ENCODE results near the gene RAB27B.
"Not testable (repeated sequence)": the region's sequence is repeated elsewhere in the genome, so short reads cannot be mapped to it uniquely, and the experiment has no call there.

Gene RAB27B

DNA sequence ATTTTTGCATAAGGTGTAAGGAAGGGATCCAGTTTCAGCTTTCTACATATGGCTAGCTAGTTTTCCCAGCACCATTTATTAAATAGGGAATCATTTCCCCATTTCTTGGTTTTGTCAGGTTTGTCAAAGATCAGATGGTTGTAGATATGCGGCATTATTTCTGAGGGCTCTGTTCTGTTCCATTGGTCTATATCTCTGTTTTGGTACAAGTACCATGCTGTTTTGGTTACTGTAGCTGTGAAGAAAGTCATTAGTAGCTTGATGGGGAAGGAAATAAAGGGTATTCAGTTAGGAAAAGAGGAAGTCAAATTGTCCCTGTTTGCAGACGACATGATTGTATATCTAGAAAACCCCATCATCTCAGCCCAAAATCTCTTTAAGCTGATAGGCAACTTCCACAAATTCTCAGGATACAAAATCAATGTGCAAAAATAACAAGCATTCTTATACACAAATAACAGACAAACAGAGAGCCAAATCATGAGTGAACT lies 7.4 kb upstream of the RAB27B start:
- DNase-seq = not testable (repeated sequence)

DNA sequence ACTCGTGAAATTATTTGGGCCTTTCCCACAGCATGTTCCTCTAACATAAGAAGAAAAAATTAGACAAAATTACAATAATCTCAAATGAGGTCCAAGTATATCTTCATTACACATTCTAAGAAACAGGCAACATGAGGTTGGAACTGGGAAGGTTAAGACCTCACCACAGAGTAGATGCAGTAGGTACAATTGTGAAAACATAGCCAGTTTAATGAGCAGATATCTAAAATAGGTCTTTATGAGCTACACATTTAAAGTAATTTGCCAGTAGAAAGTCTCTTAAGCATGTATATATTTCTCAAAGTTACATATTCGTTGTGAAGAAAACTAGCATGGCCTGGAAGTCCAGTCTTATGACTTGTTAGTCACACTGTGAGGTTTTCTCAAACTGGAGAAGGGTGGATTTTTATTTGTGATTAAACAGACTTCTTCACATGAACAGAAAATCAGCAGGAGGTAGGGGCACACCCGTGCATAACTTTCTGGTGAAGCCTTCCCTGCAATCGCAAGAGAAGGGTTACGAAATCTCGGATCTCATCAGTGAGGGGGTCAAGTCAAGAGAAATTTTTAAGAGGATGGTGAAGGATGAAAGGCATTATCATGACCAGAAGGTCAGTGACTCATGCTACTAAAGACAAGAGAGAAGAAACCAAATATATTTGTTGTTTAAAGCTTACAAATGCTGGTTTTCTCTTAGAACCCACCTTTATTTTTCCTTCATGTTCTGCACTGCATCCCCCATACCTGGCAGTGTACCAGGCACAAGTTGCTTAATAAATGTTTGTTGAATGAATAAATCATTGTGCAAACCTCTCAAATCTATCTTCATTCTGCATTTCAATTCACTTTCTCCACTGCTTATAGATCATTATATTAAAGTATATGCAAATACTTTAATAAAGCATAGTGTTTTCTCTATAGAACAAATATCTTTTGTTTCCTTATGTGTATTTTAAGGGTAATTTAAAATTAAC lies 5.1 kb upstream of the RAB27B start:
- DNase-seq = no peak

DNA sequence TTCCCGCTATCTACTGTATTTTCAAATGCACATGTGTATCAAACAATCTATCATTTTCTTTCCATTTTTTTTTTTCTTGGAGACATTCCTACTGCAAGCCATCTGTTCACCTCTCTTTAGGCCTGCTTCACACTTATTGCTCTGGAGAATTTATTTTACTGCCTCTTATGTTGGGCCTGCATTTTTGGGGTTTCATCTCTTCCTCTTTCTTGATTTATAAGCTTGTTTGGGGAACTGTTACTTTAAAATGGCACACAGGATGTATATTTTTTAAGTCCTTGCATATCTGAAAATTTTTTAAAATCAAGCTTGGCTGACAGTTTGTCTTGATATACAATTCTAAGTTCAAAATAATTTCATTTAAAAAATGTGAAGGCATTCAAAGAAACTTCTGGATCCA lies 3.5 kb upstream of the RAB27B start:
- DNase-seq = no peak

DNA sequence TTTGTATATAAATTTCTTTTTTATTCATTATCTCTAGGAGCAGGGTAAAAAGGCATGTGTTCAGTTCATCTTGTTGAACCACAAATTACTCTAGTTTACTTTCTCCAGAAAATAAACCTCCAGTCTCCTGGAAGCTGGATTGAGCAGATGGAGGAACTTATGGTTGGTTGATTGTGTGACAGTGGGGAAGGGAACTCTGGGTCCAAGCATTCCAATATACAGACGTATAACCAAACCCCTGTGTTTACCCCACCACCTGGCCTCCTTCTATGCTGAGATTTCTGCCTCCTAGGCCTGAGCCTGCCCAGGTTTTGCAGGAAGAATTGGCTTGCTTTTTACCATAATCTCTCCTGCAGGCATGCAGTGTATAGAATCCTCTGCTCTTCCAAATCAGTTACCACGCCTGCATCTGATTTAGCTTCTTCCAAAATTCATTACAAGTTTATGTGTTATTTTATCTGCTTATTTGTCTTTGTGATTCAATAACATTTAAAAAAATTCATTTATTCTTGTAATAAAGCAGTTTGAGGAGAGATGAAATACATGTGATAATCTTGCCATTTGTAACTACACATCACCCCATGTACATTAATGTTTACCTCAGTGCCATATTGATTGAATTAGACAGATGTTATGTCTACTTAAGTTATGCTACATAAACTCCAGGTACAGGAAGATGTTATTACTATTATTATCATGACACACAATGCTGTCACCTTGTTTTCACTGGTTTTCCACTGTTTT lies 2.5 kb upstream of the RAB27B start:
- no peak for DNase-seq

DNA sequence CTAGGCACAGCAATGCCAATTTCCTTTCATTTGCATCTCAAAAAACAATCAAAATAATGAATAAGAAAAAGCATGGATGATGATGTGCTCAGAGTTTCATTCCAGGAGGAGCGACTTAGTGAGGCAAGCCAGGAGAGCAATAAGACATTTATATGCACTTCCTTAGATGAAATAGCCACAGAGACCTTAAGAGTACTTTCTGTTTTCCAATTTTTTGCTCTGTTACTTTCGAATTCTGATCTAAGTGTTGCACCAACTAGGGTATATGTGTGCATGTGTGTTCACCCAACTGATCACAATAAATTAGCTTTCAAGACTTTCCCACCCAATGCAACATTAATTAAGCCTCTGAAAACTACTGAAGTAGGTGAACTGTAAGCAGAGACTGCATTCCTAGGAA lies 709 bp downstream of the RAB27B start:
- no peak for DNase-seq

DNA sequence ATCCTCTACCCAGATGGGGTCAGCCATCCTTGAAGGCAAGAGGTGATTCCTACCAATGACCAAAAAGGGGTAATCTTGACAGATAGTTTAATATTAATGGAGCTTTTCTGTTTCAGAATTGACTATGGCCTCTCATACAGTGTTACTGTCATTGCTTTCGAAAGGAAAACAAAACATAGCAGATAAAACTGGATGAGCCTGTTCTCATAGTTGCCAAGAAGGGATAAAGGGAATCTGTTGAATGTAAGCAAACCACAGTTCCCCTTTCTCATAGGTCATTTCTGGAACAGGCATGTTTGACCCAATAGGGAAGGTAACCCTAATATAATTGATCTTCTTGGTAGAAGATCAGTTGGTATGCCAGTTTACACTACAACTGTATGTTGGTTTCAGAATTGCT lies 1.6 kb downstream of the RAB27B start:
- no peak for DNase-seq

DNA sequence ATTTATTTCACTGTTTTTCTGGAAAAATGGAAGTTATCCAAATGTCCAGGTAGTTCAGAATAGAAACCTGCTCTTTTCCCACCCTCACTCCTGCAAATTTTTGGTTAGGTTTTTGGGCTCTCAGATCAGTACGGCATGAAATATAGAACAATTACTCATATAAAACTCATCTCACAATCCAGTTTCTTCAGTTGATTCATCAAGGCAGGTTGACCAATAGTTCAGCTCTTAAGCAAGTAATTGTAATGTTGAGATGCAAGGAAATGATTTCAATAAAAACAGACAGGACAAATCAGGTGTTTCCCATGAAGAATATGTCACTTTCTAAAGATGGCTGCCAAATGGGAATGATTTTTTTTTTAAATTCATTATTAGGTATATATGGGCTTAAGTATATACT lies 2.0 kb downstream of the RAB27B start:
- DNase-seq = no peak

DNA sequence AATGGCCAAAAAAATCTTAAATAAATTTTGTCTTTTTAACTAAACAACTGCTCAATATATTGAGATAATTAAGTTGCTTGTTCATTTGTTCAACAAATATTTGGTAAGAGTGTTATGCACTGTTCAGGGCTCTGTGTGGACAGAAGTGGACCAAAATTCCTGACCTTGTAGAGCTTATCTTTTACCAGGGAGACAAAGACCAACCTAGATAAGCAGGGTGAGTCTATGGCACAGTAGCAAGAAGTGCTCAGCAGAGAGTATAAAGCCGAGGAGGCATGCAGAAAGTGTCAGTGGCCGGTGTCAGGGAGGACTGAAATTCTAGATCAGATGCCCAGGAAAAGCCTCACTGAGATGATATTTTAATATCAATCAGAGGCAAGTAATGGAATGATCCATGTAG lies 2.6 kb downstream of the RAB27B start:
- DNase-seq = no peak

DNA sequence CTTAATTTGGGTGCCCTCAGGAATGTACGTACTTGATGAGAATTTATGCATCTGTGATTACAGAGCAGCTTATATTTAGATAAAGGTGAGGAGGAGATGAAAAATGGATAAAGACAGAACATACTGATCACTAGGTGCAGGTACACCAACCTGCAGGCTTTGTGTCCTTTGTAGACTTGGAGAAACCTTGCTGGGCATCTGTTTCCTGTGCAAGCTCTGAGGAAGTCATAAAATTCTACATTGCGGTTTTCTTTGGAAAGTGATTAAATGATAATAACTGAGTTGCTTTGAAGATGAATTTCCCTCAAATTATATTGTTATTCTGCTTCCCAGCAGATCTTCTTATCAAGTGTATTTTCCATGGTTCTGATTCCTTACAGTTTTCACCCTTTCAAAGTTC lies 7.7 kb downstream of the RAB27B start:
- DNase-seq = no peak

DNA sequence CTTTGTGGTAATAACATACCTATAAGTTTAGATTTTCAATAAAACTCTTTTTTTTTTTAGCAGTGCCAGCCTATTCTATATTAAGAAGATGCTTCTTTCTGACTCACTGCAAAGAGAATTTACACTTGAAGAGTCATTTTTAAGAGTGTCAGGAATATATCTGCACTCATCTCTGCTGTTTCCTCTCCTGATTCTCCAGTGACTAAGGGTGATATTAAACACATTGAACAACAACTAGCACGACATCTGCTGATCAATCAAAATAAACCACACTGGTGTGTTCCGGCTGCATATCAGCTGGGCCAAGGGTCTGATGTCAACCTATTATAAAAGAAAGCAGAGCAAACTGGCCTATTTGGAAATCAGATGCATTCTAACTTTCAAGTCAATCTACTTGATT lies 15.0 kb downstream of the RAB27B start:
- DNase-seq = no peak

DNA sequence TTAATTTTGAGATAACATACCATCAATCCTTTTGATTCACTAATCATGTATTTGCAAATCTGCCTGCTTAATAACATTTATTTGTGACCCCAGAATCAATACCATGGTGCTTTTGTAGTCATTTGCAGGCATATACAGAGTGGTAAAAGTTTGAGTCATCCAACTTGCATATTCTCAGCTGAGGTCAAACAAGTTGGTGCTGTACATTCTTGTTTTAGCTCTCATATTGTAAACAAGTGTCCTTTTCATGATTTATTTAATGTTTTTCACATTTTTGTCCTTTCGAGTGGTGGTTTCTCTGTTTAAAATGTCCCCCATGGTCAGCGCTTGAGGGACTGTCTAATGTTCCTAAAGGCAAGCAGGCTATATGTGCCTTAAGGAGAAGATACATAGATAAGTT lies 17.5 kb downstream of the RAB27B start:
- no peak for DNase-seq

DNA sequence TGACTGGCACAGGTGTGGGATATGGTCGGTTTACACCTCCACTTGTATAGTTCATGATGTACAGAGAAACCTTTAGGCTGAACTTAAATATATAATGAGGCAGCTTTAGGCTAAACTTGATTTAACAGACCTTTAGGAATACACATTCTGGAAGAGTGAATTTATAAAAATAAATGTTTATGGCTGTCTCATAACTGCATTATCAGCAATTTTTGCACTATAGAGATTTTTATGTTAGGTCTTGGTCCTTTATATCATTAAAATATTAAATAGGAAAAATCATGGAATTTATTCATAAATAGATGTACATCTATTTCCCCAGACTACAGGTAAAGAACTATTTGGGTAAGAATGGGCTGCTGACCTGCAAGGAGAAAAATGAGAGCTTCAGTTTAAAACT lies 19.8 kb downstream of the RAB27B start:
- no peak for DNase-seq

DNA sequence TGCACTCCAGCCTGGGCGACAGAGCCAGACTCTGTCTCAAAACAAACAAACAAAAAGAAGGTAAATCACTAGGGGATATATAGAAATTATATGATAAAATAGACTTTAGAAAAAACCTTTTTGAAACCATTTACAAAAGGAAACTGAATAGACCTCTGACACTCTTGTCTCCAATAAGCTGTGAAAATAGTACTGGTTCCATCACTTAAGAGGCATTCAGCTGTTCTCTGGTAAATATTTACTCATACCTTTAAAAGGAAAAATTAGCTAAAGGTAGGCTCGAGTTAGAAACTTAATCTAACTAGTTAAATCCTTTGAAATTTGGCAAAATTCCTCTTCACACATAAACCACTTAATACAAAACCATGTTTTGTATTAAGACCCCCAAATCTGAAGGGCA lies 21.4 kb downstream of the RAB27B start:
- DNase-seq = no peak

DNA sequence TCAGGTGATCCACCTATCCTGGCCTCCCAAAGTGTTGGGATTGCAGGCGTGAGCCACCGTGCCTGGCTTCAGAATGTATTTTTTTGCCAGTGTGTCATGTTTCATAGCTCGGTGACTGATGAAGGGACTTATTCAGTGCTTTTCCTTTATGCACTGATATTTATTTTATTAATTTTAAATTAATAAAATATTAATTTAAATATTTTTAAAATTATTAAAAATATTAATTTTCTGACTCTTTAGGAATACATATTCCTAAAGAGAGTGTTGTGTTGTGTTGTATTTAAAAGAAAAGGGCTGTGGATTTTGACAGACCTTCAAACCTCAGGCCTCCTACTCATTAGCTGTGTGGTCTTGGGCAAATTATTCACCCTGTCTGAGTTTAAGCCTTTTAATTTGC lies 22.3 kb downstream of the RAB27B start:
- DNase-seq = no peak

DNA sequence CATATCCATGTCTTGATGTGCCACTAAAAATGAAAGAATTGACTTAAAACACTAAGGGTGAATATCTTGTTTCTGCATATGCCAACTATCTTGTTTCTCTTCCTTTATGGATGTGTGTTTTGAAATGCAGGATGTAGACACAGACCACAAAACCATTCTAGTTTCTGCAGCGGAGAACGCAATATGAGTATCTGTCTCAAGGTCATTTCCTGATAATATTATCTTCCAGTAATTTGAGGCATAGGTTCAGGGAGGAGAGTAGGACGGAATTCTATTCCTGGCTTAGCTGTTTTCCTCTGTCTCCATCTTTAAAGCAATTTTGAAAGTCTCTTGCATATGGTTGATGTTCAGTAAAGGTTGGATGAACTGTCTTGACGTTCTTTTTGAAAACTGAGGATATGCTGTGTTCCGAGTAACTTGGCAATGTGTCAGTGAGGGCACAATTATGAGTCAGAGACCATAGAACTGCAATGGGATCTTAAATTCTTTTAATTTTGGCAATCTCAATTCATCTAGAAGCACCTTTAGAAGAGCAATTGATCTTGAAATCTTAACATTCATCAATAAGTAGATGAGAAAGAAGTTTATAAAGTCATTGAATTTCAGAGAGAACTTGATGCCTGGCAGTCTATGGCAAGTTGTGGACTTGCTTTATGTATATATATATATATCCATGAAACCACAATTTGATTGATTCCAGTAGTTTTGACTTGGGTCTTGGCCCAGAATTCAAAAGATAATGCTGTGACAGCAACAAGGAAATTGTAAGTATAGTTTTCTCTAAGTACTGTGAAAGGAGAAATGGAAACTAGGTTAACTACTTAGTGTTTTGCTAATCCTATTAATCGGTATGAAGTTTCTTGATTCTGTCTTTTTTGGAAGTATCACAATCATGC lies 24.8 kb downstream of the RAB27B start:
- DNase-seq = no peak

DNA sequence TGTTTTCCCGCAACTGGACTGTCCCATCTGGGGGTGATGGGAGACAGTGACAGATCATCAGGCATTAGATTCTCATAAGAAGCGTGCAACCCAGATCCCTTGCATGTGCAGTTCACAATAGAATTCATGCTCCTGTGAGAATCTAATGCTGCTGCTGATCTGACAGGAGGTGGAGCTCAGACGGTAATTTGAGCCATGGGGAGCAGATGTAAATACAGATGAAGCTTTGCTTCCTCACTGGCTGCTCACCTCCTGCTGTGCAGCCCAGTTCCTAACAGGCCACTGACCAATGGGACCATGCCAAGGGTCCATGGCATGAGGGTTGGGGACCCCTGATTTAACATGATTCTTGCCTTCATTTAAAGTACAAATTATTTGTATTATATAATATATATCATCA lies 26.8 kb downstream of the RAB27B start:
- not testable (repeated sequence) for DNase-seq

DNA sequence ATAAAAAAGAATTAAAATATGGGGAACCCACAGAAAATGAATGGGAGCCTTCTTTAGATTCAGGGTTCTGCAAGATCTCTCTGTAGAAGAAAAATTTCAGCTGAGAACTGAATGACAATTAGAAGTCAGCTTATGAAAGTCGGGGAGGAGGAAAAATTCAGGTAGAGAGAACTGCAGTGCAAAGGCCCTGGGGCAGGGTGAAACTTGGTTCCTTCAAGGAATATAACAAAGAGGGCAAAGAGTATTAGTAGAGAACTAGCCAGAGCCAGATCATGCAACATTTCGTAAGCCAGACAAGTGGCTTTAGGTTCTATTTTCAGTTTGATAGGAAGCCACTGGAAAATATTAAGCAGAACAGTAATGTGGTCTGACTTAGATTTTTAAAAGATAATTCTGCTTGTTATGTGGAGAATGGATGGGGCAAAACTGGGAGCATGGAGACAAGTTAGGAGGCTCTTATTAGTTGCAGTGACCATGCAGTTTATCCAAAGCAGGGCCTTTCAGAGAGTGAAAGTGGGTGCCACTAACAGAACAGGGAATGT lies 27.9 kb downstream of the RAB27B start:
- no peak for DNase-seq

DNA sequence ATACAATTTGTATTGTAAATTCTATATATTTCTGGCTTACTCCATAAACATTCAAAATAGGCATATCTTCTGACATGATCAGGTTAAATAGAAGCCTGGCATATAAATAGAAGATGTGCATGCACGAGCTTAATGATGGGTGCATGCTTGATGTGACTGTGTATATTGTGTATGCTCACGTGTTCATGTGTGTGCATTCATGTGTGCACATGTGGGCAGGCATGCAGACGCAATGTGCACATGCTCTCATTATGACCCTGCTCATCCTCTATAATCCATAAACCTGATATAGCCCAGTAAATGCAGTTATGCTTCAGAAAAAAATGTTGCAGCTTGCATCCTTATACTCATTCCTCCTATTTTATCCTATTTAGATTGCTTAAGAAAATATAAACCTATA lies 29.2 kb downstream of the RAB27B start:
- DNase-seq = no peak

DNA sequence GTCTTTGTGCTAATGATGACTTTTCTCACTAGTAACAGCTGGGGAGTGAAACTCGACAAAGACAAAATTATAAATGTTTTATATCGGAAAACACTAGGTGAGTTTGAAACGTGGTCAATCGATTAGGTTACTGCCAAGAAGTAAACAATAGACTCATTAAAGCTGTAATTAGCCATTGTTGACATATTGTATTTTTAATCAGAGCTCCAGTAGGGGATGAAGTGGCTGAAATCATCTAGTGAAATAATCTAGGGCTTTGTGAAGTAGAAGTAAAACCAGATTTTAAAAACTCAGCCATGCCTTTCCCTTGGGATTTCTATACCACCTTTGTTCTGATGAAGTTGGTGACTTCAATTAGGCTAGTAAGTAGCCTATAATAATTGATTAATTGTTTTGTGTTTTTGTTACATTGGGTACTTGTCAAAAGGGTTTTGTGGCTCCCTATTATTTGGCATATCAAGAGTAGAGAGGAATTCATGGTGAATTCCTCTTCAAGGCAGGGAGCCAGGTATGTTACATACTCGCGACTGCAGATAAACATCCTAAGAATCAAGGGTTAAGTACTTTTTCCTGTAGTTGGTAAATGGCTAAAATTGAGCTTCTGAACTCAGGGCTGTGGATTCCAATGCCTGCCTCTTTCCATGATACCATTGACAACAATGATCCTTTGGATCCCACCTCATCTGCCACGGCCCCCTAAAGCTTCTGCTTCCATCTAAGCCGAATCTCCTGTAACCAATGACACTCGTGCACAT lies 31.6 kb downstream of the RAB27B start:
- DNase-seq = no peak

DNA sequence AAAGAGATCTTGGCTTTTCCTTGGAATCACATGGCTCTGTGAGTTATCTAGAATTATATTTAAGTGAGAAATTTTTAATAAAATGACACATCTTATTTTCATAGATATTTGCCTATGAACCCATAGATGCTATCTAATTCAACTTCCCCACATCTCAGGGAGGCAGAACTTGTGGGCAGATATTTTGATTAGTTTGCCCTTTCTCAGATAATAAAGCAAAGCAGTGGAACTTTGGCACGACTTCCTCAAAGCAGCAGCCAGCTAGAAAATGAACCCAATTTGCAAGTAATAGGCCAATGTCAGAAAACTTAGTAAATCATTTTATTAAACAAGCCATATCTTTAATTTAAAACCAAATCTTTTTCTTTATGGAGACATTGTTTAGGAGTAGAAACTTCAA lies 32.7 kb downstream of the RAB27B start:
- DNase-seq = no peak

DNA sequence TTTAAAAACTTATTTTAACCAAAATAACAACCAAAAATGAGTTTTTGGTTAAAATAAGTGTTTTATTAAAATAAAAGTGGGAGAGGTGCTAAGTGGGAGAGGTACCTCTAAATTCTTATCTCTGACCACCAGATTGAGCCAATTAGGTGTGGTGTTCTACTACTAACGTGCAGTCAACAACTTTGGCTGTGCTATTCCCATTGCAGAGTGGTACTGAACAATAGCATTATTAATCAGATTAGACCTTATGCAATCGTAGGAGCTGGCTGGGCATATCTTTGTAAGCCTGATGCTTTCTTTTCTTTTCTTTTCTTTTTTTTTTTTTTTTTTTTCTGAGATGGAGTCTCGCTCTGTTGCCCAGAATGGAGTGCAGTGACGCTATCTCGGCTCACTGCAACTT lies 38.9 kb downstream of the RAB27B start:
- no peak for DNase-seq

DNA sequence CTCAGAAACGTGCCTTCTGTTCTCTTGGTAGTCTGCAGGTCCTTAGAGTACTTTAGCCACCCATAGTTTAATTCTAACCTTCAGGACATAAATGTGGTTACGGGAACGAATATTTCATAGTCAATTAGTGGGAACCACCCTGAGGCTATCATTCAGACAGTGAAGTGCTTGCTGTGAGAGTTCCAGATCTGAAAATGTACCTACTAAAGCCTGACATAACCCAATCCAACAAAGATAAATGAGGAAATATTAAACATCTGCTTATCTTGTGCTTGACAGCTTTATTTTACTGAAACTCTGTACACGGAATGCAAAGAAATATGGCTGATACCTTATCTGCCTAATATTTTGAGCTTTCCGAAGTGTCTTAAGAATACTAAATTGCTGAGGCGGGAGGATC lies 43.0 kb downstream of the RAB27B start:
- DNase-seq = no peak

All from kidney glomerular epithelial cell (primary cell).